ENCODE data around the gene STAP2.
"Not testable (repeated sequence)": the region's sequence is repeated elsewhere in the genome, so short reads cannot be mapped to it uniquely, and the experiment has no call there.

STAP2 gene

DNA sequence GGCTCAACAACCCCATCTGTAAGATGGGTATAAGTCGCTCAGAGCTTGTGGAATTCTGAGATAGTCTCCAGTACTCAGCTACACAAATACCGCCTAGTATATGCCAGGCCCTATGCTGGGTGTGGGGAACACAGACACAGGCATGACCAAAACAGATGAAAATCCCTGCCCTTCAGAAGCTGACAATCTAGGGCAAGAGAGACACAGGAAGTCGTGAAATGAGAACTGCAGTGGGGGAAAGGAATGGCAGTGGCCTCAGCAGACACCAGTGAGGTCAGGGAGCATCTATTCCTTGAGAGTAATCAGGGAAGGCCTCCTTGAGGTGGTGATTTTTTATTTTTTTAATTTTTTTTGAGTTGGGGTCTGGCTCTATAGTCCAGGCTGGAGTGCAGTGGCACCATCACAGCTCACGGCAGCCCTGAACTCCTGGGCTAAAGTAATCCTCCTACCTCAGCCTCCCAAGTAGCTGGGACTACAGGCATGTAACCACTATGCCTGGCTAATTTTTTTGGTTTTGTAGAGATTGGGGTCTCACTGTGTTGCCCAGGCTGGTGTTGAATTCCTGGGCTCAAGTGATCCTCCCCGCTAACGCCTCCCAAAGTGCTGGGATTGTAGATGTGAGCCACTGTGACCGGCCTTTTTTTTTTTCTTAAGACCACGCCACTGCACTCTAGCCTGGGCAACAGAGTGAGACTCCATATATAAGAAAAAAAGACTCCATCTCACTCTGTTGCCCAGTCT is 39.6 kb downstream of the STAP2 start:
- DNase-seq (ENCODE audit: low spot score) = no peak

- DNase-seq (ENCODE audit: low spot score) = no peak
Observed at GRCh38 chr19:4297901-4298809, 40.5 kb downstream of the STAP2 start.

DNA sequence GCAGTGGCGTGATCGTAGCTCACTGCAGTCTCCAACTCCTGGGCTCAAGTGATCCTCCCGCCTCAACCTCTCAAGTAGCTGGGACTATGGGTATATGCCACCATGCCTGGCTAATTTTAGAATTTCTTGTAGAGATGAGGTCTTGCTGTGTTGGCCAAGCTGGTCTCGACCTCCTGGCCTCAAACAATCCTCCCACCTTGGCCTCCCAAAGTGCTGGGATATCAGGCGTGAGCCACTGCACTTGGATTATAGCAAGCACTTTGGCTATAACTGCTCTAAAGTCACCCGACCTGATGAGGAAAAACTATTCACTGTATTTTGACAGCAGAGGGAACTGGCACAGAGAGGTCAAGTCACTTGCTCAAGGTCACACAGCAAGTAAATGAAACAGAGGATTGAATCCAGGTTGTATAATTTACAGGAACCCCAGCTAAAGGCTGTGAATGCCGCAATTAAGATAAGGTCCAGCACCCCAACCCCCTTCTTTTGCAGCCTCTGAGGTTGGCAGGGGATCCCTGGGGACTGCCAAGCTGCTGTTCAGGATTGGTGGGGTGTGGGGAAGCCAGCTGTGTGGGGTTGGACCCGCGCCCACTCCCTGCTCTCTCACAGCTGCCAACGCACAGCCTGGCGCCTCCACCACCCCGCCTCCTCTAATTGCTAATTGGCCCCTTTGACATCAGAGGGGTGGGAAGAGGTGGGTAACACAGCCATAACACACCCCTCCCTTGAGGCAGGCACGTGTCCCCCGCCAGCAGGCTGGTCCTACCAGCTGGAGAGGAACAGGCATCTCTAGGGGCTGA is 42.5 kb downstream of the STAP2 start:
- DNase-seq (ENCODE audit: low spot score) = no peak

DNA sequence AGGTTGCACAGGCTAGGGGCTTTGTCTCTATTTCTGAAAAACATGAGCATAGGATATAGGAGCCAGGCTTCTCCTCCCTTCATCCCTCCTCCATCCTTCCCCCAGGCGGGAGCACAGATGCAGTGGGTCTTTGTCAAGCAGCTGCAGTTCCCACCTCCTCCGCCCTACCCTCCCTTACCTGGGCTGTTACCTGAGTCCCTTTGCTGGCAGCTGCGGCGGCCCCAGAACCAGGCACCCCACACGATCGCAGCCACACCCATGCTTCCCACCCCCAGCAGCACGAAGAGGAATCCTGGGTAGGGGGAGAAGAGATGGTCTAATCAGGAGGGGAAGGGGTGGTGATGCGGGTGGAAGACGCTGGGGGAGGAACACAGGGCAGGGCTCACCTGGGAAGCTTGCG is 44.2 kb downstream of the STAP2 start:
- DNase-seq (ENCODE audit: low spot score) = no peak

DNA sequence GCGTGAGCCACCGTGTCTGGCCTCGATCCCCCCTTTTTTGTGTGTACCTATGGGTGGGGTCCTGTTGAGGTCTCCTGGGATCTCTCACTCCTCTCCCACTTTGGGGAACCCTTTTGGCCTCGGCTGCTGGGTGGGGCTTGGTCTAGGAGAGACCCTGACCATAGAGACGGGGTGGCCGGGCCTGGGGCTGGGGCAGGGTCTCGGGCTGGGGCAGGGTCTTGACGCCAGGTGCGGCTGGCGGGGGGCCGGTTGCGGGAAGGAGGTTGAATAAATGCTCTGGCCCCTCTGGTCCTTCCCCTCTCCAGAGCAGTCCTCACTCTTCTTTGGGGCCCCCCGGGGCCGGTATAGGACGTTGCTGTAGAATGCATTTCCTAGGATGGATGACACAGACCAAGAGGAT is 46.1 kb downstream of the STAP2 start:
- DNase-seq (ENCODE audit: low spot score) = no peak

- no peak for DNase-seq (ENCODE audit: low spot score)
Observed at GRCh38 chr19:4291184-4291732, 47.4 kb downstream of the STAP2 start.

- DNase-seq (ENCODE audit: low spot score) = no peak
Observed at GRCh38 chr19:4288091-4288777, 50.4 kb downstream of the STAP2 start.

DNA sequence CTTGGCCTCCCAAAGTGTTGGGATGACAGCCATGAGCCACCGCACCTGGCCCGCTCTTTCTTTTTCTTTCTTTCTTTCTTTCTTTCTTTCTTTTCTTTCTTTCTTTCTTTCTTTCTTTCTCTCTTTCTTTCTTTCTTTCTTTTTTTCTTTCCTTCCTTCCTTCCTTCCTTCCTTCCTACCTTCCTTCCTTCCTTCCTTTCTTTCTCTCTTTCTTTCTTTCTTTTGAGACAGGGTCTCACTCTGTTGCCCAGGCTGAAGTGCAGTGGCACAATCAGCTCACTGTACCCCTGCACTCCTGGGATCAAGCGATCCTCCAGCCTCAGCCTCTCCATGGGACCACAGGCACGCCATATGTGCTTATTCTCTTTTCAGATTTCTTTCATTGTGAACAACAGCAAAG is 52.5 kb downstream of the STAP2 start:
- DNase-seq (ENCODE audit: low spot score) = not testable (repeated sequence)

DNA sequence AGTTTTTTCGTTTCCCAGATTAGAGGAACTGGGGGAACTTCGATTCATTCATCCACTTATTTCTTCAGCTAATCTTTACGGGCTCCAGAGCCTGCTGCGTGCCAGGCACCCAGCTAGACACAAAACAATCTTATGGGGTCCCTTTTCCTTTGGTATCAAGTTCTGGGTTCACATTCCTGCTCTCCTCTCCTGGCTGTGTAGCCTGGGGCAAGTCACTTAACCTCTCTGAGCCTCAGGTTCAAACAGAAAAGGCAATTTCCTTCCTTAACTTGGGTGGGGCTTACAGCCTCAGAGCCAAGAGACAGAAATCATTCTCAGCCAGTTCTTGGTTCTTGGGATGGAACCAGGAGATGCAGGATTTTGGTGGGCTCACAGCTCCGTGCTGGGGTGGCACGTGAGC is 53.7 kb downstream of the STAP2 start:
- no peak for DNase-seq (ENCODE audit: low spot score)

- DNase-seq (ENCODE audit: low spot score) = no peak
Observed at GRCh38 chr19:4284176-4284958, 54.3 kb downstream of the STAP2 start.

DNA sequence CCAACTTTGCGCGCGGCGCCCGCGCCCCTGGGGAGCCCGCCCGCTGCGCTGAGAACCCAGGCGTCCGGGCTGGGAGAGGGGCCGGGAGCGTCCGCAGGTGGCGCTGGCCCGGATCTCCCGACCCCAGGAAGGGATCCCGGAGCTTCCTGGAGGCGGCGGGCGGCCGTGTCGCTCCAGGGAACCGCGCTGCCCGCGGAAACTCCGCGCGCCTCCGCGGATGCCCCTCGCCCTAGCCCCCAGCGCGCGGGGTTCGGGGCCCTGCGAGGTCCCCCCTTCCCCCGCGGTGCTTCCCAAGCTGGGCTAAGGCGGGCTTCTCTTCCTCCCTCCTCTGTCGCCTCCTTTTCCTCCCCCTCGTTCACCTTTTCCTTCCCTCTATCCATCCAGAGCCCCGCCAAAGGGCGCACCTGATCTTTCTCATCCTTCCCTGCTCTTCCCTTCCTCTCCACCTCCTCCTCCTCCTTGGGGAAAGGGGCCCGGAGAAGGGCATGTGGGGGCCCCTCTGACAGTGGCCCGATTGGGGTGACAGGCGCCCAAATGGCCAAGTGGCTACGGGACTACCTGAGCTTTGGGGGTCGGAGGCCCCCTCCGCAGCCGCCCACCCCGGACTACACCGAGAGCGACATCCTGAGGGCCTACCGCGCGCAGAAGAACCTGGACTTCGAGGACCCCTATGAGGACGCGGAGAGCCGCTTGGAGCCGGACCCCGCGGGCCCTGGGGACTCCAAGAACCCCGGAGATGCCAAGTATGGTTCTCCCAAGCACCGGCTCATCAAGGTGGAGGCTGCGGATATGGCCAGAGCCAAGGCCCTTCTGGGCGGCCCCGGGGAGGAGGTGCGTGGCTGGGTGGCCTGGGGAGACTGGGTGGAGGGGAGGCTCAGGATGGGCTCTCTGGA is 58.9 kb downstream of the STAP2 start:
- DNase-seq (ENCODE audit: low spot score) = peak; percentile 13

DNA sequence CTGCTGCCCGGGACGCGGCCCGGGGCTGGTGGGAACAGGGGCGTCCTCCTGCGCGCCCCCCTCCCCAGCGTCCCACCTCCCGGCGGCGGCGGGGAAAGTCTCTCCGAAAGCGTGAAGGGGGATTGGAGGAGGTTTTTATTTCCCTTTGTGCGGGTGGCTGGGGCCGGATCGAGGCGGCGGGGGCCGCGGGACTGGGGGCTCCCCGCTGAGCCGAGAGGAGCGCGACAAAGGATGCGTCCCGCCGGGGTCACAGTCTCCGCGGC is 59.4 kb downstream of the STAP2 start:
- DNase-seq (ENCODE audit: low spot score) = no peak

DNA sequence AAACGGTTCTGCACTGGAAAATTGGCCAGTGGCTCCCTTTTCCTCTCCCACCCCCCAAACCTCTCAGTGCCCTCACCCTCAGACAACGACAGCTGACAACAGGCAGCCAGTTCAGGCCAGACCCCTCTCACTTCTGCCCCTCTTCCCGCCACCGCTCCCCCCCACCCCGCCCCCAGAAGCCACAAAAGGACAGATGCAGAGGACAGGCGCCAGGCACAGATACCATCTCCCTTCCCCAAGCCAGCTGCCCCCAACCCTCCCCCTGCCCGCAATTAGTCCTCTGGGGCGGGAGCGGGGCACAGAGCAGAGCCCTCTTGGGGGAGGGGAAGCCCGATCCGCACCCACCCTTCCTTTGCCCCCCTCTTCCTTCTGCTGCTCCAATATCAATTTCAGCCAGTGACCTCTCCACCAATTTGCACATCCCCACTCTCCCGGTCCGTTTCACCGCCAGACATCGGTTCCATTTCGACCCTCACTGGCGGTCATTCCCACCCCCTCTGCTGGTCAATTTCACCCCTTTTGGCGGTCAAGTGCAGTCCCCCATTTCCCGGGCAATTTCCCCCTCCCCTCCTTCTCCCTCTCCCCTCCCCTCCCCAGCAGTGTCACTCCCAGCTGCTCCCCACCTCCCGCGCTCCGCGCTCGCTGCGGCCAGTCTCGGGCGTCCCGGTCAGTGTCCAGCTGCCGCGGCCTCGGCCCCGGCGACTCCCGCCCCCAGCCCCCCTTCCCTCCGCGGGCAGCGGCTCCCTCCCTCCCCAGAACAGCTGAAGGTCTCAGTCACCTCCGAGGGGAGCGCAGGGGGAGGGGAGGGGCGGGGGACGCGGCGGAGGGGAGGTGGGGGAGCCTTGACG is 60.0 kb downstream of the STAP2 start, which contains the start of gene SHD:
Gene SHD (plus strand): TSS at position 848 of the 848 bp plus-strand sequence. CDS start 798 bp downstream, outside the sequence.
- no peak for DNase-seq (ENCODE audit: low spot score)

DNA sequence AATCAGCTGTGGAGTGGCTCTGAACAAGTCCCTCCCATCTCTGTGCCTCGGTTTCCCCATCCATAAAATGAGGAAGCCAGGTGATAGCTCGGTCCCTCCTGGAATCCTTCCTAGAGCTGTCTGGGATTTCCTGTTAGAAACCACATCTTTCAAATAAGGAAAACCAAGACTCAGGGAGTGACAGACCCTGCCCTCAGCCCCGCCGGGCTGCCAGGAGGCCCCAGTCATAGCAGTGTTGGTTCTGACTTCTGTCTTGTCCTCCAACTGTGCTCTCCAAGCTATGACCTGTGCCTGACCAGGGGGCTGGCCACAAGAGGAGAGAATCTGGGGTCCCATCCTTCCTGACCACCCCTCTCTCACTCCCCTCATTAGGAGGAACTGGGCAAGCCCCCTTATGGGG is 60.6 kb downstream of the STAP2 start:
- no peak for DNase-seq (ENCODE audit: low spot score)

DNA sequence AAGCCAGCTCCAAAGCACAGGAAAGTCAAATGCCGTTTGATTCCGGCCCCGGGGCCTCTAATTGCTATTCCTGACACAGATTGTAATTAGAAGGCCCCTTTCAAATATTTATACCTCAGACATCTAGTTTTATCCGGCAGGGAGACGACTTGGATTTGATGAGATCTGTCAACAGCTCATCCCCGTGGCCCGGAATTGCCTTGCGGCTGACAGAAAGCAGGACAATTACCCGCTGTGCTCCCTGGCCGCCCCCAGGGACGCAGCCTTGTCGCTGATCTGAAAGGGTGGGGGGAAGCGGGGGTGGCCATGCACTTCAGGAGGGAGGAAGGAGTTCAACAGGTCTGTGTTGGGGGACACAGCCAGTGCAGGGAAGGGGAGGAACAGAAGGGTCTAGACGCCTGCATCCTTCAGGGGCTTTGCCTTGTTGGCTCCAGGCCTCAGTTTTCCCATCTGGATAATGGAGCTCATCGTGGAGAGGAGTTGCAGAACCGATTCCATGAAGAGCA is 61.4 kb downstream of the STAP2 start:
- DNase-seq (ENCODE audit: low spot score) = no peak

- not testable (repeated sequence) for DNase-seq (ENCODE audit: low spot score)
Observed at GRCh38 chr19:4274321-4274686, 64.3 kb downstream of the STAP2 start.
